OCI-LY1 (cell line): Measurements from ENCODE around the gene PLEKHA6.

ENCODE experiments used
- H2AFZ ChIP-seq: fragments of 200-600 bp; sonication (generic), shearing (Covaris generic); 2 replicates; pipeline ENCODE4 v1.6.0; 2014; ENCODE audit warnings: antibody characterized with exemption, mild to moderate bottlenecking, low read length
- H3F3A ChIP-seq: fragments of 200-600 bp; sonication (generic), shearing (Covaris generic); 2 replicates; pipeline ENCODE4 v1.6.0; 2014; ENCODE audit warnings: mild to moderate bottlenecking, antibody characterized with exemption, low read length, moderate library complexity; ENCODE audit not compliant: insufficient read depth
- H3K27ac ChIP-seq: fragments of 200-600 bp; sonication (generic); 2 replicates; pipeline ENCODE4 v1.5.1; 2014; ENCODE audit warnings: low read length, mixed run types, mild to moderate bottlenecking, low read depth; ENCODE audit not compliant: poor library complexity, severe bottlenecking
- H3K27me3 ChIP-seq: fragments of 200-600 bp; sonication (generic); 2 replicates; pipeline ENCODE4 v1.6.0; 2014; ENCODE audit warnings: antibody characterized with exemption, mild to moderate bottlenecking, low read length, moderate library complexity; ENCODE audit not compliant: insufficient read depth
- H3K36me3 ChIP-seq: fragments of 200-600 bp; sonication (generic); 2 replicates; pipeline ENCODE4 v1.6.1; 2014; ENCODE audit warnings: mild to moderate bottlenecking, antibody characterized with exemption, low read length, moderate library complexity, mixed read lengths; ENCODE audit not compliant: insufficient read depth
- H3K4me1 ChIP-seq: fragments of 200-600 bp; sonication (generic); 2 replicates; pipeline ENCODE4 v1.5.1; 2014; ENCODE audit warnings: mild to moderate bottlenecking, low read length, moderate library complexity; ENCODE audit not compliant: insufficient read depth, severe bottlenecking
- H3K4me2 ChIP-seq: fragments of 200-600 bp; sonication (generic), shearing (Covaris generic); 2 replicates; pipeline ENCODE4 v1.6.1; 2014; ENCODE audit warnings: low read length
- H3K4me3 ChIP-seq: fragments of 200-600 bp; sonication (generic); 2 replicates; pipeline ENCODE4 v1.5.1; 2014; ENCODE audit warnings: low read length, low read depth, mild to moderate bottlenecking, mixed read lengths; ENCODE audit not compliant: poor library complexity, severe bottlenecking
- H3K79me2 ChIP-seq: fragments of 200-600 bp; shearing (Covaris generic); 2 replicates; pipeline ENCODE4 v1.6.1; 2016; ENCODE audit warnings: mixed run types, low read length, mixed read lengths; ENCODE audit not compliant: insufficient read depth
- H3K9ac ChIP-seq: fragments of 200-600 bp; sonication (generic), shearing (Covaris generic); 2 replicates; pipeline ENCODE4 v1.6.1; 2014; ENCODE audit warnings: mild to moderate bottlenecking, low read length, mixed read lengths
- H3K9me2 ChIP-seq: fragments of 200-600 bp; sonication (generic), shearing (Covaris generic); 2 replicates; pipeline ENCODE4 v1.6.1; 2014; ENCODE audit warnings: low read depth, mild to moderate bottlenecking, low read length, mixed read lengths
- H3K9me3 ChIP-seq: fragments of 200-600 bp; shearing (Covaris generic); 2 replicates; pipeline ENCODE4 v1.6.1; 2014; ENCODE audit warnings: low read length, mixed read lengths
- H4K20me1 ChIP-seq: fragments of 200-600 bp; sonication (generic), shearing (Covaris generic); 2 replicates; pipeline ENCODE4 v1.6.0; 2016; ENCODE audit warnings: mild to moderate bottlenecking, low read length; ENCODE audit not compliant: insufficient read depth
- CTCF ChIP-seq: fragments of 200-600 bp; sonication (generic), shearing (Covaris generic); IDR thresholded peaks from 2 replicates; pipeline ENCODE4 v1.5.1; 2017; ENCODE audit warnings: mild to moderate bottlenecking, antibody characterized with exemption, low read length, moderate library complexity, mixed read lengths
- EZH2 ChIP-seq: fragments of 200-600 bp; sonication (generic), shearing (Covaris generic); IDR thresholded peaks from 2 replicates; pipeline ENCODE4 v1.8.0; 2017; ENCODE audit warnings: borderline replicate concordance, mixed run types, mild to moderate bottlenecking, antibody characterized with exemption, low read length, moderate library complexity, mixed read lengths

Gene PLEKHA6

GRCh38 chr1:204218552-204218951, 141.2 kb downstream of the PLEKHA6 start:
- TF ChIP-seq EZH2: no peak
- H3K9ac ChIP-seq: no peak overlapping the region
- H3K9me2 ChIP-seq: no peaks in the 10 kb centered on the region
- no peaks in the 10 kb centered on the region for H3F3A ChIP-seq
- no peaks in the 10 kb centered on the region for H4K20me1 ChIP-seq
- no peak overlapping the region for H3K27ac ChIP-seq
- H3K4me1 ChIP-seq: no peaks in the 10 kb centered on the region
- no peak overlapping the region for H2AFZ ChIP-seq
- no peaks in the 10 kb centered on the region for H3K79me2 ChIP-seq
- H3K4me2 ChIP-seq: no peak overlapping the region
- H3K36me3 ChIP-seq: no peaks in the 10 kb centered on the region
- H3K4me3 ChIP-seq: no peak overlapping the region
- H3K9me3 ChIP-seq: no peaks in the 10 kb centered on the region
- no peaks in the 10 kb centered on the region for H3K27me3 ChIP-seq

- no peak overlapping the region for H3K4me3 ChIP-seq
- no peaks in the 10 kb centered on the region for H3K79me2 ChIP-seq
- H3K36me3 ChIP-seq: no peaks in the 10 kb centered on the region
- no peak overlapping the region for H2AFZ ChIP-seq
- H3K27ac ChIP-seq: no peak overlapping the region
- no peaks in the 10 kb centered on the region for H3F3A ChIP-seq
- TF ChIP-seq EZH2: no peak
- no peak for TF ChIP-seq CTCF
- H3K4me2 ChIP-seq: no peak overlapping the region
- H3K4me1 ChIP-seq: no peaks in the 10 kb centered on the region
- no peaks in the 10 kb centered on the region for H3K9me3 ChIP-seq
- no peak overlapping the region for H3K9ac ChIP-seq
- H3K27me3 ChIP-seq: no peaks in the 10 kb centered on the region
- H4K20me1 ChIP-seq: no peaks in the 10 kb centered on the region
- H3K9me2 ChIP-seq: no peaks in the 10 kb centered on the region
Observed at GRCh38 chr1:204217648-204218000, 142.1 kb downstream of the PLEKHA6 start.

GRCh38 chr1:204216880-204217647, 142.7 kb downstream of the PLEKHA6 start:
- H3K4me1 ChIP-seq: no peaks in the 10 kb centered on the region
- H3K9ac ChIP-seq: no peak overlapping the region
- H4K20me1 ChIP-seq: no peaks in the 10 kb centered on the region
- no peak overlapping the region for H3K4me2 ChIP-seq
- no peaks in the 10 kb centered on the region for H3F3A ChIP-seq
- TF ChIP-seq CTCF (no peak), EZH2 (no peak)
- no peaks in the 10 kb centered on the region for H3K9me3 ChIP-seq
- no peaks in the 10 kb centered on the region for H3K27me3 ChIP-seq
- H3K9me2 ChIP-seq: no peaks in the 10 kb centered on the region
- no peak overlapping the region for H2AFZ ChIP-seq
- H3K79me2 ChIP-seq: no peaks in the 10 kb centered on the region
- no peak overlapping the region for H3K27ac ChIP-seq
- H3K36me3 ChIP-seq: no peaks in the 10 kb centered on the region
- H3K4me3 ChIP-seq: no peak overlapping the region

- Histone ChIP-seq H3K79me2 (no peaks in the 10 kb centered on the region), H3K9ac (no peak overlapping the region), H3K9me2 (no peaks in the 10 kb centered on the region), H3F3A (no peaks in the 10 kb centered on the region), H3K9me3 (no peaks in the 10 kb centered on the region), H3K4me3 (no peak overlapping the region), H3K27ac (no peak overlapping the region), H3K27me3 (no peaks in the 10 kb centered on the region), H2AFZ (no peak overlapping the region), H3K36me3 (no peaks in the 10 kb centered on the region), H3K4me2 (no peak overlapping the region), H3K4me1 (no peaks in the 10 kb centered on the region), H4K20me1 (no peaks in the 10 kb centered on the region)
- TF ChIP-seq CTCF (no peak), EZH2 (no peak)
Observed at GRCh38 chr1:204216236-204216635, 143.5 kb downstream of the PLEKHA6 start.
